ENCODE measurements around the gene PRRT2.
"Not testable (repeated sequence)": the region's sequence is repeated elsewhere in the genome, so short reads cannot be mapped to it uniquely, and the experiment has no call there.

The PRRT2 gene

DNA sequence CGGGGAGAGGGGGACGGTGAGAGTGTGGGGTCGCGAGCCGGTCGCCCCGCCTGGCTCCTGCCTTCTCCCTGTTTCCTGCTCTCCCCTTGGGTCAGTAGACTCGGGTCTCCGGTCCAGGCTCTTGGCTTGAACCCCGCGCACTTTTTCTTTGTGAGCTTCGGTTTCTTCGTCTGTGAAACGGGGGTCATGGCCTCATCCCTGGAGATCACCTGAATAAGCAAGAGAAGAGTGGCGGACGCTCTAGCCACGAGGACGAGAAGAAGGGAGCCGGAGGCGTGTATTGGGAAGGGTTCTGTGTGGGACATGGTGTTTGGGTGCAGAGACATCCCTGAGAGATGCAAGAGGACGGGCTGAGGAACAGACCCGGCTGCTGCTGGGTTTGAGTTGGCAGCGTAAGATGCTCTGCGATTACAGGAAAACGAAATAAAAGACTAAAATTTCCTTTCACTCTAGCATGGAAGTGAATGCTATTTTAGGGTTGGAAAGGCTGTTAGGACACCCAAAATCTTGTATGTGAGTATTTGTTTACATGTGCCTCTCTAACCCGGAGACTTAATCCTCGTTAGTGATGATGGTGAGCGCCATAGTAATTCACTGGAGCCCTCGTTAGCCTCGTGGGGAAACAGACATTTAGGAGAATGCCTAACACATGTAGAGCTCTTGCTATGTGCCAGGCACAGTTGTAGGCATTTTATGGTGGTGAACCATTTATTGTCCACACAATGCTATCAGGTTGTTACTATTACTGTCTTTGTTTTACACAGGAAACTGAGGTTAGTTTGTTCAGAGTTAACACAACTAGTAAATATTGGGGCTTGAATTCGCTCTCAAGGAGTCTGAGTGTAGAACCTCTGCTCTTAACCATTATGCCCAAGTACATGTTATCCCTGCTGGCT lies 20.8 kb upstream of the PRRT2 start:
- DNase-seq, result no peak

DNA sequence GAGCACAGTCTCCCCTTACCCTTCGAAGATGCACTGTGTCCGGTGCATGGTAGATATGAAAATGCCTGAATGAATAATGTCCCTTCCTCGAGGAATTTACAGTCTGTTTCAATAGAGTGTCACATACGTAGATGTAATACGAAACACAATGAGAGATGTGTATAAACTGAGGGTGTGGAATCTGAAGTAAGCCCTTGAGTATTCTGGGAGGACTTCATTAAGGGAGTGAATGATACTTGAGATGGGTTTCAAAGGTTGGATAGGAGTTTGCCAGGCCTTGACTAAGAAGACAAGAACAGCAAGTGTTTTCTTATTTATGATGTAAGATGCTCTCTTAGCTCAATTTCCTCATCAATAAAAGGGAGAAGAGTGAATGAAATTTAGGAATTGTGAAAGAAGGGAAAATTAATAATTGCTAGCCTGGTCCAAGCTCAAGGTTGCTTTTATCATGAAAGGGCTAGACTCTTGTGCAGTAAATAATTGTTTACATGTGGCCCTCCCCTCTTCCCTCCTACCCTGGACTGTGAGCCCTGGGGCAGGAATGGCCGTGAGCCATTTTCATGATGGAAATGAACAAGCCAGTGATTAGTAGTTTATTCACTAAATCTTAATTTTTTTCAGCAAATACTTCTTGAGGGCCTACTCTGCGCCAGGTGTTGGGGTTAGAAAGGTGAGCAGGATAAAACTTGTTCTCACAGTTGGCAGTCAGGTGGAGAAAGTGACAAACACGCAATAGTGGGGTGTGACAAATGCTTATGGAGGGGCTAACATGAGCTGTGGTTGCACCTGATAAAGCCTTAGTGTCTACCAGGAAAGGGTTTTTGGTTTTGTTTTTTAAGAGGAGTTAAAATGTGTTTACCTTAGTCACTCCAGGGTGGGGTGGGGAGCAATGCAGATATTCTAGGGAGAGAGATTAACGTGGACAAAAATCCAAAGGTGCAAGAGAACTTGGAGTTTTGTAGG lies 19.9 kb upstream of the PRRT2 start:
- no peak for DNase-seq

DNA sequence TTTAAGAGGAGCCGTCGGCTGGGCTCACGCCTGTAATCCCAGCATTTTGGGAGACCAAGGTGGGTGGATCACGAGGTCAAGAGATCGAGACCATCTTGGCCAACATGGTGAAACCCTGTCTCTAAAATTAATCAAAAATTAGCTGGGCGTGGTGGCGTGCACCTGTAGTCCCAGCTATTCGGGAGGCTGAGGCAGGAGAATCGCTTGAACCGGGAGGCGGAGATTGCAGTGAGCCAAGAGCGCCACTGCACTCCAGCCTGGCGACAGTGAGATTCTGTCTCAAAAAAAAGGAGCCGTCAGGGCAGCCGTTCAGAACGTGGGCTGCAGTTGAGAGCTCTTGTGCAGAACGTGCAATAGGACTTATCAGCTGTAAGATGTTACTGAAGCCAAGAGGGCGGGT lies 18.8 kb upstream of the PRRT2 start:
- not testable (repeated sequence) for DNase-seq

DNA sequence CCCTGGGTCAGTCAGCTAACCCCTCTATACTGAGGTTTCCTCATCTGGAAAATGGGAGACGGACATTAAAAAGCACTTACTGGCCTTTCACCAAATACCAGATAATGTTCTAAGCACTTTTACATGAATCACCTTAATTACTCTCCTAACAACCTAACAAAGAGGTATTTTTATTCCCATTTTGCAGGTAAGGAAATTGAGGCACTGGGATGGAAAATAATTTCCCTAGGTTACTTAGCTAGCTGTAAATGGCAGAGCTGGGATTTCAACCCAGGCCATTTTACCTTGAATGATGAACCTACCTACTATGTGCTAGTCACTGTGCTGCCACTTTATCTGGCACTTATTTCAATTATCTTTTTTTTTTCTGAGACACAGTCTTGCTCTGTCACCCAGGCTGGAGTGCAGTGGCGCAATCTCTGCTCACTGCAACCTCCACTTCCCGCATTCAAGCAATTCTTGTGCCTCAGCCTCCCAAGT lies 17.7 kb upstream of the PRRT2 start:
- DNase-seq, result no peak

DNA sequence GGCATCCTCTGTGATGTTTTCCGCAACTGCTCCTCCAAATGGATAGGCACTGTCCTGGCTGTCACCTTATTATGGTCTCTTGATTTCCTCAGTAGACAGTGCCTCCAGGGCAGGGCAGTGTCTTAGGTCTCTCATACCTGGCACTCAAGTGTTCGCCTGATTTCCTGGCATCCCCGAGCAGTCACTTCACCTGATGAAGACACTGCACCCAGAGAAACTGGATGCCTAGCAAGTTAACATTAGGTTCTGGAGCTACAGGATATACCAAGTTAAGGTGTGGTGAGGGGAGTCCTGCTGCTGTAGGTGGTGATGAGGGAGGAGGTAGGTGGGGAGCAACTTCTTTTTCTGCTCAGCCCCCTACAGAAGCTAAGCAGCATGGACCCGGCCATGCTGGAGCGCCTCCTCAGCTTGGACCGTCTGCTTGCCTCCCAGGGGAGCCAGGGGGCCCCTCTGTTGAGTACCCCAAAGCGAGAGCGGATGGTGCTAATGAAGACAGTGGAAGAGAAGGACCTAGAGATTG lies 9.5 kb upstream of the PRRT2 start:
- no peak for DNase-seq

DNA sequence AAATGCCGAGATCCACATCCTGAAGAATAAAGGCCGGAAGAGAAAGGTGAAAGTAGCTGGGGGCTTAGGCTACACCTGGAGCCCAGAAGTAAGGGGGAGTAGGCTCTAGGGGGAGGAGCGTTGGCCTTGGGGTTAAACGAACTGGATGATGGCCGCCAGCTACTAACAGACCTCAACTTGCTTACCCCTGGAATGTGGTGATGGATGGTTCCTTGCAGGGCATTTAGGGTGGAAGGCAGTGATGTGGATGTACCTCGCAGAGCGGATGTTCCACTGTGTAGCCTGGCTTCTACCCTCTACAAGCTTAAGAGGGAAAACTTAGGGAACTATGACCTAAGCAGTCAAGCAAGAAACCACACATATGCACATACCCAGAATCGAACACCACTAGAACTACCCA lies 8.0 kb upstream of the PRRT2 start:
- no peak for DNase-seq

DNA sequence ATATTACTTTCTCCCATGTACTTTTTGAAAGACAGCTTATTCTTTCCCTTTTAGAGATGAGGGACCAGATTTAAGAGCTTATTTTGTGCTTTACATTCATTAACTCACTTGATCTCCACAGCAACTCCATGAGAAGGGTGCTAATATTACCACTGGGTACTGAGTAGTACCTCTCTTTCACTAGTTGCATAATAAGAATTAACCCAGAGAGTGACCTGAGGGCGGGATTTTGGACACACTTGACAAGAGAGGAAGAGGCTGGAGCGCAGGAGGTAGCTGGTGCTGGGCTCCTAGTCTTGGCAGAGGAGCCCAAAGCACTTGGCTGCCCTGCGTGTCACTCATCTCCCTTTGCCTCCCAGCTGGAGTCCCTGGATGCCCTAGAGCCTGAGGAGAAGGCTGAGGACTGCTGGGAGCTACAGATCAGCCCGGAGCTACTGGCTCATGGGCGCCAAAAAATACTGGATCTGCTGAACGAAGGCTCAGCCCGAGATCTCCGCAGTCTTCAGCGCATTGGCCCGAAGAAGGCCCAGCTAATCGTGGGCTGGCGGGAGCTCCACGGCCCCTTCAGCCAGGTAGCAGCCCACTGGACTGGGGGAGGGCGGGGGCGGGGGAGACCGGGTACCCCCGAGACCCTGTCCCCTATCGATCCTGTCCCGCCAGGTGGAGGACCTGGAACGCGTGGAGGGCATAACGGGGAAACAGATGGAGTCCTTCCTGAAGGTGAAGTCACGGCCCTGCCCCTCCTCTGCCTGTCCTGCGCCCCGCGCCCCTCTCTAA lies 7.3 kb upstream of the PRRT2 start:
- DNase-seq, result no peak

DNA sequence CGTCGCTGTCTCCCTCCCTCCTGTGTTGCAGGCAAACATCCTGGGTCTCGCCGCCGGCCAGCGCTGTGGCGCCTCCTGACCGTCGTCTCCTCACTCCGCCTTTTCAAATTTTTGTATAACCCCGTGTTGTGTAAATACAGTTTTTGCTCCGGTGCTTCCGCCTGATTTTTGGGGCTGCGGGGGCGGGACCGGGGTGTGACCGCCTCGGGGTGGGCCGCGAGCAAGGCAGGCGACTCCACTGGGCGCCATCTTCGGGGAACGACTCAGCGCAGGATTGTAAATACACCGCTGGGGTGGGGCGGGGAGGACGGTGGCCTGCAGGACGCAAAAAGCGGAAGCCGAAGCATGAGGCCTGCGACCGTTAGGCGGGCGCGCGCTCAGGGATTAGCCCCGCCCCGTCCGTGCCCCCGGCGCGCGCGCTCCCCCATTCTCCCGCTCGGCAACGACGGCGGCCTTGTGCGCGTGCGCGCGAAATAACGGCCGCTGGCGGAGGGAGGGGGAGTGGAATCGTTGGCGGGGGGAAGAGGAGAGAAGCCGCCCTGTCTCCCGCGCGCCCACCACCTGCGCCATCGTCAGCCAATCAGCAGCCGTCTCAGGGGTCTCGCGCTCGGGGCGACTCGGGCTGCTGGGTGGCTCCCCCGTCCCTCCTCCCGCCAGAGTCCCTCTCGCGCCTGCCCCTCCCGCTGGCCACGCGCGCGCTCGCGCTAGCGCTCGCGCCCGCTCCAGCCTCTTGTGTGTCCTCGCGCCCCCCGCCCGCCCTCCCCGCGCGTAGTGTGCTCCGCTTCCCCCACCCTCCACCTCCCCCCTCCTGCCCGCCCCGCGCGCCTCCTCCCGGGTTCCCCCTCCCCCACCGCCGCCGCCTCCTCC lies 6.5 kb upstream of the PRRT2 start:
- peak; percentile 98 for DNase-seq

DNA sequence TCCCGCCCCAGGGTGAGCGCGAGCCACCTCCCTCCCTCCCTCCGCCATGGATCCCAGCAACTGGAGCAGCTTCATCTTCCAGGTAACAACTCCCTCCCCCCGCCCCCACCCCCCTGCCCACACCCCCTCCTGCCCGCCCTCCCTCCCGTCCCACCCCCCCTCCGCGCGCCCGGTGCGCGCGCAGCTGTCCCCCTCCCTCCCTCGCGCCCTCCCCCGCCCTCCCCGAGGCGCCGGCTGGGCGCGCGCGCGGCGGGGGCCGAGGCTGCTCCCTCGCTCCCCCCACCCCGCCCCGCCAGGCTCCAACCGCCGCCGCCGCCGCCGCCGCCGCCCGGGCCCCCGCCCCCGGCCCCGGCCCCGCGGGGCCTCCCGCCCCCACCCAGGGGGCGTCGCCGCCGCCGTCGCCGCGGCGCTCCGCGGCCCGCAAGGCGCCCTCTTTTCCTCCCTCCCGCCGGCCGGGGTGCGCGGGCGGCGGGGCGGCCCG lies 5.9 kb upstream of the PRRT2 start, which contains the start of gene MAZ:
TSS of gene MAZ (plus strand) at position 431 of the 481 bp plus-strand sequence. CDS start 173 bp downstream, outside the sequence.
- DNase-seq, result peak; percentile 88

DNA sequence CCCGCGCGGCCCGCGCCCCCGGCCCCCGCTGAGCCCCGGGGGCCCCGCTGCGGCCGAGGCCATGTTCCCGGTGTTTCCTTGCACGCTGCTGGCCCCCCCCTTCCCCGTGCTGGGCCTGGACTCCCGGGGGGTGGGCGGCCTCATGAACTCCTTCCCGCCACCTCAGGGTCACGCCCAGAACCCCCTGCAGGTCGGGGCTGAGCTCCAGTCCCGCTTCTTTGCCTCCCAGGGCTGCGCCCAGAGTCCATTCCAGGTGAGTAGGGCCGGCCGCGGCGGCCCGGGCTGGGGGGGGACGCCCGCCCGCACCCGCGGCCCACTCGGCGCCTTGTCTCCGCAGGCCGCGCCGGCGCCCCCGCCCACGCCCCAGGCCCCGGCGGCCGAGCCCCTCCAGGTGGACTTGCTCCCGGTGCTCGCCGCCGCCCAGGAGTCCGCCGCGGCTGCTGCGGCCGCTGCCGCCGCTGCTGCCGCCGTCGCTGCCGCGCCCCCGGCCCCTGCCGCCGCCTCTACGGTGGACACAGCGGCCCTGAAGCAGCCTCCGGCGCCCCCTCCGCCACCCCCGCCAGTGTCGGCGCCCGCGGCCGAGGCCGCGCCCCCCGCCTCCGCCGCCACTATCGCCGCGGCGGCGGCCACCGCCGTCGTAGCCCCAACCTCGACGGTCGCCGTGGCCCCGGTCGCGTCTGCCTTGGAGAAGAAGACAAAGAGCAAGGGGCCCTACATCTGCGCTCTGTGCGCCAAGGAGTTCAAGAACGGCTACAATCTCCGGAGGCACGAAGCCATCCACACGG lies 5.2 kb upstream of the PRRT2 start:
- peak; percentile 44 for DNase-seq

DNA sequence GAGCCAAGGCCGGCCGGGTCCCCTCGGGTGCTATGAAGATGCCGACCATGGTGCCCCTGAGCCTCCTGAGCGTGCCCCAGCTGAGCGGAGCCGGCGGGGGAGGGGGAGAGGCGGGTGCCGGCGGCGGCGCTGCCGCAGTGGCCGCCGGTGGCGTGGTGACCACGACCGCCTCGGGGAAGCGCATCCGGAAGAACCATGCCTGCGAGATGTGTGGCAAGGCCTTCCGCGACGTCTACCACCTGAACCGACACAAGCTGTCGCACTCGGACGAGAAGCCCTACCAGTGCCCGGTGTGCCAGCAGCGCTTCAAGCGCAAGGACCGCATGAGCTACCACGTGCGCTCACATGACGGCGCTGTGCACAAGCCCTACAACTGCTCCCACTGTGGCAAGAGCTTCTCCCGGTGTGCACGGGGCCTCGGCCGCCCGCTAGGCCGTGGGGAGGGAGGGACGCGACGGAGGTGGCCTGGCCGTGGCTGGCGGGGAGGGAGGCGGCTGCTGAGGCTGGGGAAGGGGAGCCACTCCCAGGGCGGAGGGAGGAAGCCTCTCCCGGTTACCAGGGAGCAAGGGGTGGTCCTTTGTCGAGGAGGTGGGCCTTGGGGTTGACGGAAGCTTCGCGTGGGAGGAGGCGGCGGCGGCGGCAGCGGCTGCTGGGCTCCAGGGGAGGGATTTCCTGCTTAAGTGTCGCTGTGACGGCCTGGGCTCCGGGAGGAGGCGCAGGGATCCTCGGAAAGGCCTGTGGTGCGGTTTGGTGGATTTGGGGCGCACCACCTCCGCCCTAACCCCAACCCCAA lies 4.4 kb upstream of the PRRT2 start:
- peak; percentile 89 for DNase-seq

DNA sequence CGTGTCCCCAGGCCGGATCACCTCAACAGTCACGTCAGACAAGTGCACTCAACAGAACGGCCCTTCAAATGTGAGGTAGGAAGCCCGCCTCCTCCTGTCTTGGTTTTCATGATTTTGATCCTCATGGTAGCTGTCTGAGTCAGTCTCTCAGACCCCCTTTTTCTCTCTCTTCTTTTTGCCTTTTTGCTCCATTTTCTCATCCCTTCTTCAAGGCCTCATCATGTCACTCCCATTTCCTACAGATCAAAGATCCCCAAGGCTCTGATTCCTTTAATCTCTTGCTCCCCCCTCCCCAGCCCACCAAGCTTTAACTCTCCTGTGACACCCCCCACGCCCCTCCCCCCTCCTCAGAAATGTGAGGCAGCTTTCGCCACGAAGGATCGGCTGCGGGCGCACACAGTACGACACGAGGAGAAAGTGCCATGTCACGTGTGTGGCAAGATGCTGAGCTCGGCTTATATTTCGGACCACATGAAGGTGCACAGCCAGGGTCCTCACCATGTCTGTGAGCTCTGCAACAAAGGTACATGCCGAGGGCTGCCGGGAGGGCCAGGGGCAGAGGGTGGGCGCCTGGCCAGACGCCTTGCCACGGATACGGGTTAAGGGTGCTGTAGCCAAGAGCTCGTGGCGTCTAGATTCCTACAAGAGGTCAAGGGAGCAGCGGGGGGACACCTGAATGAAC lies 3.6 kb upstream of the PRRT2 start:
- peak; percentile 25 for DNase-seq

DNA sequence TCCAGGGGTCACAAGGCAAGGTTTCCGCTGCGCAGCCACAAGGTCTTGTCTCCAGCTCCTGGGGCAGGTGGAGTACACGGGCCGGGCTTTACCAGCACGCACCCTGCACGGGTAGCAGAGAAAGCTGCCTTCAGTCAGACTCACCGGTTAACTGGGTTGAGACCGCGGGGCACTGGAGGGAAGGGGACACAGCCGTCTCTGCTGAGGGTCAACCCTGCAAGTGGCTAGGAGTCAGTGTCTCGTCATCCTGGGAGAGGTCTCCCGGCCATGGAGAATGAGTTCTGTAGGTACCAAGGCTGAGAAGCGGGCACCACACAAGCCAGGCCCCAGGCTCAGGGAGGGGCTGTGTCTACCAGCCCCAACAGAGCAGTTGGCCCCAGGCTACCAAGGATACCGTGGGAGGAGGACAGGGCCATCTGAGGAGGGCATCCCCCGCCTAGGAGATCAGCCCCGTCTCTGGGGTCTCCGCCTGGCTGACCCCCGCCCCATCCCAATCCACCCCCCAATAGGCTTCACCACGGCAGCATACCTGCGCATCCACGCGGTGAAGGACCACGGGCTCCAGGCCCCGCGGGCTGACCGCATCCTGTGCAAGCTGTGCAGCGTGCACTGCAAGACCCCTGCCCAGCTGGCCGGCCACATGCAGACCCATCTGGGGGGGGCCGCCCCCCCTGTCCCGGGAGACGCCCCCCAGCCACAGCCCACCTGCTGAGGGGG lies 2.8 kb upstream of the PRRT2 start:
- no peak for DNase-seq

DNA sequence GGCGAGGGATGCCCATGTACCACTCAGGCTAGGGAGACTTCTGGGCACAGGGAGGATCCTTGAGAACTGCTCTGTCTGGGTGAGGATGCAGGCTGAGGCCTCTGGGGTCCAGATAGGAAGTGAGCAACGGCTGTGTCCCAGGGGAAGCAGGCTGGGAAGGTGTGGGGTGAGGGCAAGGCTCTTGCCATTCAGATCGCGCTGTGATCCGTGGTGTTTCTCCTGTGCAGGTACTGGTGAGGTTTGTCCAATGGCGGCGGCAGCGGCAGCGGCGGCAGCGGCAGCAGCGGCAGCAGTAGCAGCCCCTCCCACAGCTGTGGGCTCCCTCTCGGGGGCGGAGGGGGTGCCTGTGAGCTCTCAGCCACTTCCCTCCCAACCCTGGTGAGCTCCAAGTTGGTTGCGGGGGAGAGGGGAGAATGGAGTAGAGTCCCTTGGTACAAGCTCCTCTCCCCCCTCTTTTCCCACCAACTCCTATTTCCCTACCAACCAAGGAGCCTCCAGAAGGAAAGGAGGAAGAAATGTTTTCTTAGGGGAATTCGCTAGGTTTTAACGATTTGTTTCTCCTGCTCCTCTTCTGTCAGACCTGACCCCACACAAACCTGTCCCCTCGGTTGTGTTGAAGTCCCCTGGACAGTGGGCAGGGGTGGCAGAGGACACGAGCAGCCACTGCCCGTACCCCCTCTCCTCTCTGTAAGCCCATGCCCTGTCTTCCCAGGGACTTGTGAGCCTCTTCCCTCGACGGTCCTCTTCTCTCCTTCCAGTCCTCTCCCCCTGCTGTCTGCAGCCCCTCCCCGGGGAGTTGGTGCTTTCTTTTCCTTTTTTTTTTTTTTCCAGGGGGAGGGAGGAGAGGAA lies 1.9 kb upstream of the PRRT2 start:
- peak; percentile 34 for DNase-seq

DNA sequence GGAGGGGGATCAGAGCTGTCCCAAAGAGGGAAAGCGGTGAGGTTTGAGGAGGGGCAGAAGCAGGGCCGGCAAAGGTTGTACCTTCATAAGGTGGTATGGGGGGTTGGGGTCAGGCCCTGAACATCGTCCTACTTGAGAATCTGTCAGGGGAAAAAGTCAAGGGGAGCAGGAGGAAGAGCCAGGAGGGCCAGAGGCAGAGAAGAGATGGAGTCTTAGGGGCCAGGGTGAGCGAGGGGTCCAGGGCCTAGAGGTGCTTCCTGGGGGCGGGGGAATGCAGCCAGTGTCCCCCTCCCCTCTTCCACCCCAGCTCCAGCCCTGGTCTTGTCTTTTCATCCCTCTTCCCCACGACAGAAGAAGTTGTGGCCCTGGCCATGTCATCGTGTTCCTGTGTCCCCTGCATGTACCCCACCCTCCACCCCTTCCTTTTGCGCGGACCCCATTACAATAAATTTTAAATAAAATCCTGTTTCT lies 1.3 kb upstream of the PRRT2 start:
- DNase-seq, result no peak

DNA sequence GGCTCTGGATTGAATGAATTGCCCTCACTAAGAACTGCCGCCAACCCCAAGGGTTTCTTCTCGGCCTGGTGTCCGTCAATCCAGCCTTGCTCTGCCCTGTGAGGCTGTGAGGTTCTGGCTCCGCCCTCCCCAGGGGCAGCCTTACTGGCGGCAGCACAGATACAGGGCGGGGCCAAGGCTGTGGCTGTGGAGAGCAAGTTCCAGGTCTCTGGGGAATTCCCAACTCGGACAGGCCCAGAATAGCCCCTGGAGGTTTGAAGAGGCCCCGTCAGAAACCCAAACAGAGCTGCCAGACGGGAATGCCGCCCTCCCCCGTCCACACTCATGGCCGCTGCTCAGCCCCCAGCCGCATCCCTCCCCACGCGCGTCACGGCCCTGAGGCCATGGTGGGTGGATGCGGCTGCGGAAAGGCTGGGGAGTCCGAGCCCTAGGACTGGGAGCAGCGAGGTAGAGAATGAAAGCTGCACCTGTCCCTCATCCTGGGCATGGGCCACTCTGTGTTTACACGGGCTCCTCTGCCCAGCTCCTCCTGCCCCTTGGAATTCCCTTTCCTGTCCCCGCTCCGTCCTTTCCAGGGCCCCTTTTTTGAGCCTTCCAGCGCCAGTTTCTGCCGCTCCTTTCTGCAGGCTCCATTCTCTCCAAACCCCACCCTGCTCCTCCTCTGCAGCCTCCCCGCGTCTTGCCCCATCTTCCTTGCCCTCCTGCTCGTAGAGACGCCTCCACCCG lies 660 bp upstream of the PRRT2 start:
- peak; percentile 72 for DNase-seq
